HepG2 (cell line): ENCODE data around the gene NXNL2. TPM values are rescaled to one million over a fixed set of nuclear protein-coding genes. Genes with fewer than 3 reads are reported as not detected.

Source experiments
- CEBPB ChIP-seq: IDR thresholded peaks from 2 replicates; pipeline ENCODE4 v1.6.1; 2011; ENCODE audit warnings: low read depth, low read length, improper control_type of control experiment, borderline replicate concordance
- CEBPG ChIP-seq: IDR thresholded peaks from 2 replicates; pipeline ENCODE4 v1.6.1; 2016
- CTCF ChIP-seq: sonication (generic); formaldehyde crosslinking; IDR thresholded peaks from 2 replicates; pipeline ENCODE4 v1.5.0; 2020; ENCODE audit warnings: mild to moderate bottlenecking, missing genetic modification reagents, moderate library complexity
- ELF1 ChIP-seq: sonication (generic); formaldehyde crosslinking; IDR thresholded peaks from 2 replicates; pipeline ENCODE4 v1.4.0; 2020; ENCODE audit warnings: missing genetic modification reagents
- MEIS1 ChIP-seq: sonication (generic); formaldehyde crosslinking; IDR thresholded peaks from 2 replicates; pipeline ENCODE4 v1.9.0; 2021; ENCODE audit warnings: mild to moderate bottlenecking, missing genetic modification reagents, moderate library complexity, borderline replicate concordance
- NCOA1 ChIP-seq: sonication (generic); formaldehyde crosslinking; IDR thresholded peaks from 2 replicates; pipeline ENCODE4 v1.9.0; 2021; ENCODE audit warnings: missing genetic modification reagents
- PLRG1 ChIP-seq: fragments of 450-650 bp; conservative IDR thresholded peaks from 2 replicates; pipeline ENCODE4 v1.6.1; 2016
- SMC3 ChIP-seq: IDR thresholded peaks from 2 replicates; pipeline ENCODE4 v1.6.1; 2011; ENCODE audit warnings: low read length, improper control_type of control experiment
- ZNF251 ChIP-seq: sonication (generic); formaldehyde crosslinking; IDR thresholded peaks from 2 replicates; pipeline ENCODE4 v1.9.0; 2021; ENCODE audit warnings: mild to moderate bottlenecking, missing genetic modification reagents
- ZNF275 ChIP-seq: sonication (generic); formaldehyde crosslinking; IDR thresholded peaks from 2 replicates; pipeline ENCODE4 v1.8.0; 2022; ENCODE audit warnings: missing genetic modification reagents, mild to moderate bottlenecking, inconsistent platforms, borderline replicate concordance
- ZNF776 ChIP-seq: sonication (generic); formaldehyde crosslinking; IDR thresholded peaks from 2 replicates; pipeline ENCODE4 v1.4.0; 2020; ENCODE audit warnings: mild to moderate bottlenecking, missing genetic modification reagents
- polyA plus RNA-seq, 8 experiments: library from polyadenylated mRNA; depleted of rRNA in 3 of 8; stranded (reverse) in 7 of 8; unstranded in 1 of 8; fragments of >200 nt; fragmentation: Illumina TruSeq in 4 of 8; extraction: Trizol in 4 of 8; gene quantifications; 2 replicates each; pipeline versions ENCODE4 v1.2.1 to v1.2.3, GENCODE V29; 2011 to 2016; ENCODE audit warnings: low read depth in 4 of 8, missing spikeins in 1 of 8, mixed read lengths in 1 of 8; ENCODE audit not compliant: insufficient read depth in 1 of 8
- total RNA-seq, 5 experiments: library from RNA; depleted of rRNA; stranded (reverse); fragments of >200 nt; fragmentation: Illumina TruSeq; extraction: Trizol; gene quantifications; 2 replicates each; pipeline ENCODE4 v1.2.3, GENCODE V29; 2016; ENCODE audit warnings: low read depth in 1 of 5
- TF ChIP-seq, protein P1 (sequence below): sonication (generic); formaldehyde crosslinking; IDR thresholded peaks from 2 replicates; pipeline ENCODE4 v1.8.0; 2022; ENCODE audit warnings: missing genetic modification reagents, low read depth, mild to moderate bottlenecking, borderline replicate concordance

The NXNL2 gene
- total and polyA plus RNA-seq, 2 of the 13 experiments (the other 11 are each of a cell fraction or from before 2014, with no cell fraction given): not detected

- TF ChIP-seq ZNF275 (no peak), ZNF251 (CRISPR knock-in tag) (no peak), CTCF (CRISPR knock-in tag) (peak; percentile 66), SMC3 (peak; percentile 31; the same call in 1 of the 2 replicates), CEBPG (CRISPR knock-in tag) (peak; percentile 92), MEIS1 (CRISPR knock-in tag) (no peak), PLRG1 (no peak), ELF1 (CRISPR knock-in tag) (no peak), CEBPB (peak; percentile 88), NCOA1 (no peak), ZNF776 (CRISPR knock-in tag) (no peak)
- TF ChIP-seq, protein P1, sequence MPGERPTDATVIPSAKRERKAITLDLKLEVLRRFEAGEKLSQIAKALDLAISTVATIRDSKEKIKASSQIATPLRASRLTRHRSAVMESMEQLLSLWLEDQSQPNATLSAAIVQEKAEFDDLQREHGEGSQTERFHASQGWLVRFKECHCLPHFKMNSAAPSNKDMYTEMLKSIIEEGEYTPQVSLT (CRISPR knock-in tag): no peak
Observed at GRCh38 chr9:88590558-88591146, 55.7 kb downstream of the NXNL2 start (continued).
